Measurements from ENCODE around the gene ACBD4.

GRCh38 chr17:45132572-45133463 lies 2.7 kb upstream of the ACBD4 start:
- no peak for TF ChIP-seq POLR2AphosphoS5 (IDR thresholded peaks at IDR 0.05; ENCODE audit: low read depth, low read length)
- TF ChIP-seq POLR2A (IDR thresholded peaks at IDR 0.05; ENCODE audit: low read depth, low read length), result no peak
- no peak for TF ChIP-seq TAF1 (IDR thresholded peaks at IDR 0.05; ENCODE audit: borderline replicate concordance, low read depth, low read length)
